SH-SY5Y (cell line): ENCODE measurements around the gene C1orf50.

Source experiments
- GATA2 ChIP-seq: IDR thresholded peaks from 2 replicates; pipeline ENCODE4 v1.6.1; 2011; ENCODE audit warnings: mild to moderate bottlenecking, low read depth, low read length
- GATA3 ChIP-seq: IDR thresholded peaks from 2 replicates; pipeline ENCODE4 v1.6.1; 2011; ENCODE audit warnings: low read depth, mild to moderate bottlenecking, low read length, moderate library complexity

- TF ChIP-seq GATA3 (no peak), GATA2 (no peak)
Measured at GRCh38 chr1:42736152-42736551, 30.9 kb upstream of the C1orf50 start.
